Neuron (in vitro differentiated cells): Measurements from ENCODE around the gene INSC.

ENCODE experiments used
- H2AFZ ChIP-seq: one replicate; pipeline ENCODE4 v1.6.1; 2013; ENCODE audit warnings: low read depth, mild to moderate bottlenecking, inconsistent platforms, low read length, moderate library complexity
- H3K27me3 ChIP-seq: one replicate; pipeline ENCODE4 v1.6.1; 2013; ENCODE audit warnings: low read length; ENCODE audit not compliant: insufficient read depth
- H3K36me3 ChIP-seq: one replicate; pipeline ENCODE4 v1.6.1; 2013; ENCODE audit warnings: low read length; ENCODE audit not compliant: insufficient read depth
- H3K4me1 ChIP-seq: one replicate; pipeline ENCODE4 v1.6.1; 2013; ENCODE audit warnings: low read length; ENCODE audit not compliant: insufficient read depth
- H3K4me3 ChIP-seq: 2 replicates; pipeline ENCODE4 v1.5.1; 2013; ENCODE audit warnings: mild to moderate bottlenecking, low read length, moderate library complexity
- H3K9me3 ChIP-seq: one replicate; pipeline ENCODE4 v1.6.1; 2013; ENCODE audit warnings: low read length

Gene INSC

DNA sequence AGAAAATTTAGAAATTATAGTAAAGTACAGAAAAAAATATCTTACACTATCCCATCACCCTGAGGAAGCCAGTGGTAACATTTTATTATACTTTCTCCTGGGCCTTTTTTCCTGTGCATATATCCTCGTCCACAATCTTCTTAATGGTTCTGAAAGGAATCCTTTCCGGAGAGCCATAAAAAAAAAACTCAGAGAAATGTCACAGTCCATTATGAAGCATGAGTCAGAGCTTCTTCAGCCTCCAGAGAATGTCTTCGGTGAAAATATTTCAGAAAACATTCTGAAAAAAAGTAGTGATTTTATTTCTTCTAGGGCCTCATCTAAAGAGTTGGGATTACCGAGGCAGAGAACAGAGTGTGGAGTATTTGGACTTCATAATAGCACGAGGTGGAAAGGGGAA lies 163.4 kb downstream of the INSC start:
- Histone ChIP-seq H3K9me3 (no peaks in the 10 kb centered on the region), H2AFZ (no peak overlapping the region), H3K4me1 (no peaks in the 10 kb centered on the region), H3K27me3 (no peaks in the 10 kb centered on the region), H3K36me3 (no peaks in the 10 kb centered on the region), H3K4me3 (no peak overlapping the region)

DNA sequence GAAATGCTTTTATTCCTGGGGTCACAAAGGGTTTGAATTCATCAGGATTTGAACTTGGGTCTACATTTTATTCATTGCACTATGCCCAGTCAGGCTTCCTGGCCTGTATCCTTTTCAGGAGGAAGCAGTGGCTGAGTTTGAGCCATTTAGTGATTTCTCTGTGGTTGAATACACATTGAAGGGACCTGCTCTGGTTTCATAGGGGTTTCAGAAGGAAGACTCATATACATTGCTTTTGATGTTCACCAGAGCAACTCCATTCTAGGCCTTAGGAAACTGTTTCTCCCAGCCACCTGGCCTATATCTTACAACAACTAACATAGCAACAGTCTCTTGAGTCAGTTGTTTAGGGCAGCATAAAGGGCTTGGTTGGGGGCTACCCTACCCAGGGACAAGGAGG lies 165.7 kb downstream of the INSC start:
- Histone ChIP-seq H3K4me1 (no peaks in the 10 kb centered on the region), H3K36me3 (no peaks in the 10 kb centered on the region), H2AFZ (no peak overlapping the region), H3K4me3 (no peak overlapping the region), H3K27me3 (no peaks in the 10 kb centered on the region), H3K9me3 (no peaks in the 10 kb centered on the region)

DNA sequence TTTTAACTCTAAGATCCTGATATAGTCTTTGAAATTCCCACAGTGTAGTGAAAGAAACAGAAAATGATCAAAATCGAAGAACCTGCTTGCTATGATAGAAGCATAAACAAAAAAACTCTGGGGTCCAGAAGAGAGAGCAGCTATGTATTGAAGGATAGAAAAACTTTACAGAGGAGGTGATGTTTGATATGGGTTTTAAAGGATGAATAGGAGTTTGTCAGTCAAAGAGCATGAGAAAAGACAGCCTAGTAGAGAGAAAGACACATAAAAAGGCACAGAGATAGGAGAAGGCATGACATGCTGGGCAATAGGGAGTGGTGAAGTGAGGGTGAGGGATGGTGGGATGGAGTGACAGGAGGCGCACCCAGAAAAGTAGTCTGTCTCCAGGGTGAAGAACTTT lies 168.0 kb downstream of the INSC start:
- no peaks in the 10 kb centered on the region for H3K36me3 ChIP-seq
- H3K4me1 ChIP-seq, result no peaks in the 10 kb centered on the region
- no peak overlapping the region for H2AFZ ChIP-seq
- no peaks in the 10 kb centered on the region for H3K9me3 ChIP-seq
- H3K4me3 ChIP-seq, result no peak overlapping the region
- no peaks in the 10 kb centered on the region for H3K27me3 ChIP-seq

DNA sequence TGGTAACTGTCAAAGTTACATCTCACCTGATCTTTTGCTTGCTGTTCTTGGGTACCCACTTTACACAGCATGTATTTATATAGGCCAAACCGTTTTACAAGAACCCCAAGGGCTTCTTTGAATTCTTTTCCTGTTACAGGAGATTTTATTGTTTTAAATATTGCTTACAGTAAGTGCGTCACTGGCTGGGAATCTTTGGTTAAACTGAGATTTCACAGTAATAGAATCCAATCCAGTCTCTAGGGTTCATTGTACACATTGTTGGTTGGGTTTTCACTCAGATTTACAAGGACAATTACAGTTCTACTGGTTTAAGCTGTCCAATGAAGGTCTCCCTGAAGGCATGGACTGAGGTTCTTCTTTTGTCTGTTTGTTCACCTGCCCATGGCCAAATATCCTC lies 171.7 kb downstream of the INSC start:
- Histone ChIP-seq H3K36me3 (no peaks in the 10 kb centered on the region), H3K4me1 (peaks cover 2% of the 10 kb centered on the region), H2AFZ (no peak overlapping the region), H3K9me3 (no peaks in the 10 kb centered on the region), H3K4me3 (no peak overlapping the region), H3K27me3 (no peaks in the 10 kb centered on the region)

DNA sequence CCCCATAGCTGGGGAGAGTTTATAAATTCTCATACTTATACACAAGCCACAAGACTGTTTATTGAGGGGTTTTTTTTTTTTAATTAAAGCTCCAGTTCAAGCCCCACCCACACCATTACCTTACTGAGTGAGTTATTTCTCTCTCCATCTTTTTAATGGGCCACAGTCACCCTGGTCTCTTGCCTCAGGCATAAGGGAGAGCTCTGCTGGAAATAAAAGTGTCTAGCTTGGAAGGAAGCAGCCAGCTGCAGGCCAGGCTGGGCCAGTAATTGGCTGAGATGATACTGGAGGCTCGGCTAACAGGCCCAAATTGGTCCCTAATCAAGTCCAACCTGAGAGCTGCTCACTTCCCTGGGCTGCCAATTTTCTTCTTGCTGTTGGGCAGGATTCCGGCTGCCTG lies 174.1 kb downstream of the INSC start:
- H3K4me3 ChIP-seq, result no peak overlapping the region
- H2AFZ ChIP-seq, result no peak overlapping the region
- H3K9me3 ChIP-seq, result no peaks in the 10 kb centered on the region
- peaks cover 2% of the 10 kb centered on the region for H3K4me1 ChIP-seq
- H3K36me3 ChIP-seq, result no peaks in the 10 kb centered on the region
- no peaks in the 10 kb centered on the region for H3K27me3 ChIP-seq

- no peaks in the 10 kb centered on the region for H3K27me3 ChIP-seq
- H3K36me3 ChIP-seq, result no peaks in the 10 kb centered on the region
- H3K4me3 ChIP-seq, result no peak overlapping the region
- H3K9me3 ChIP-seq, result no peaks in the 10 kb centered on the region
- H2AFZ ChIP-seq, result no peak overlapping the region
- peaks cover 2% of the 10 kb centered on the region for H3K4me1 ChIP-seq
Measured at GRCh38 chr11:15289723-15290122, 175.0 kb downstream of the INSC start.

DNA sequence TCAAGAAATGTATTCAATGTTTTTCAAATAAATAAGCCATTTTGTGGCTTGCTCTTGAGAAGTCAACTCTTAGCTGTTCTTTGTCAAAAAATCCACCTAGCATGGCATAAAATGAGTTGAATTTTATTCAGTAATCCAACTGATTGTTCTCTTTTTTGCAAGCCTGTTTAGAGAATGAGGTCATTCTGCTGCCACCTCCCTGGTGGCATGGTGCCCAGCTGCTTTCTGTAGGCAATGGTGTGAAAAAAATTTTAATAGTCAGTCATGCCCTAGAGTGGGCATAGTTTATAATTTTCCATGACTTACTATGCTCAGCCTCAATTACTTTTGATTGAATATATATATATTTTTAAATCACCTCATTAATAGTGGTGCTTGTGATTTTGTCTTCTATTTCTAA lies 177.2 kb downstream of the INSC start:
- Histone ChIP-seq H3K4me3 (no peak overlapping the region), H3K4me1 (peaks cover 2% of the 10 kb centered on the region), H3K27me3 (no peaks in the 10 kb centered on the region), H3K36me3 (no peaks in the 10 kb centered on the region), H3K9me3 (no peaks in the 10 kb centered on the region), H2AFZ (no peak overlapping the region)

DNA sequence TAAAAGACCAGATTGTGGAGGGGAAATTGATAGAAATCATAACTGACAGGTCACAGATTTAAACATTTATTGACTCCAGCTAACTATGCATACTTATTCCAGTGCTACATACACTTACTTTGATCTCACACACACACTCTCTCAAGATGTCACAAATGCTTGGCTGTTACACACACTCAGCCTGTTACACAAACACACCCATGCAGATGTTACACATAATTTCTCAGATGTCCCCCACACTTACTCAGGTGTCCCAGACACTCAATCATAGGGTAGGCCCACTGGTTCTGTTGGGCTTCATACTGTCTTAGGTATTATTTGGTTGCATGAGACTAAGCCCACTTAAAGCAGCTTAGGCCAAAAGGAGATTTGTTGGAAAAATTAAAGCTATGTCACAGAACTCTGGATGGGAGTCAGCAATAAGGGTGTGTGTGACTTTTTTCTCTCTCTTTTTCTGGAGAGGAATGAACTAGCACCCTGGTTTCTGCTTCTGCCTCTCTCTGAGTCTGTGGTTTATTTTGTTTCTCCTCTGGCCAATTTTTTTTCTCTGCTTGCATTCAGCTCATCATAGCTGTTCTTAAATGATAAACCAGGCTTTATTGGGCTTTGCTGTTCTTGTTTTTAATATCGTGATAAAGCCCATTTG lies 179.4 kb downstream of the INSC start:
- Histone ChIP-seq H3K4me1 (peaks cover 2% of the 10 kb centered on the region), H2AFZ (no peak overlapping the region), H3K9me3 (no peaks in the 10 kb centered on the region), H3K36me3 (no peaks in the 10 kb centered on the region), H3K27me3 (no peaks in the 10 kb centered on the region), H3K4me3 (no peak overlapping the region)

DNA sequence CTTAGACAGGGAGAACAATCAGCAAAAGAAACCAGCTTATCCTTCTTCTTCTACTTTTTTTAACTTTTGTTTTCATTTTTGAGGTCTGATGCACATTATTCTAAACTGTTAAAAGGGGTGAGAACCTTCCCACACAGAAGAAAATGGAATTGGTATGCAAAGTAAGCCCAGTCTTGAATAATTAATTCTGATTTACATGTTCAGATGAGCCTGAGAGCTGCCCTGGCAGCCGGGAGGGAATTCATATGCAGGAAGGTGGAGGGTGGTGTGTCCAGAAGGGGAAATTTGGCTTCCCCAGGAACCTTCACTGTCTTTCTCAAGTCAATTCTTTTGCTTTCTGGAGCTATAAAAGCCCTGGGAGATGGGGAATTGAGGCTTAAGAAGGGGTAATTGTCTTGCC lies 181.0 kb downstream of the INSC start:
- Histone ChIP-seq H2AFZ (no peak overlapping the region), H3K36me3 (no peaks in the 10 kb centered on the region), H3K4me1 (no peaks in the 10 kb centered on the region), H3K9me3 (no peaks in the 10 kb centered on the region), H3K27me3 (no peaks in the 10 kb centered on the region), H3K4me3 (no peak overlapping the region)
